Daoy (cell line): Measurements from ENCODE around the gene NEDD4L. TPM values are rescaled to one million over a fixed set of nuclear protein-coding genes. Genes with fewer than 3 reads are reported as not detected.
"Not testable (repeated sequence)": the region's sequence is repeated elsewhere in the genome, so short reads cannot be mapped to it uniquely, and the experiment has no call there.

Source experiments
- DNase-seq: peaks from one replicate; pipeline ENCODE4 v3.0.0-alpha.2; 2015; ENCODE audit warnings: low read depth
- total RNA-seq: library from RNA; depleted of rRNA; stranded (reverse); fragments of >200 nt; shearing (Covaris generic); gene quantifications from 2 replicates; pipeline ENCODE4 v1.2.3, GENCODE V29; 2014

NEDD4L gene
- total RNA-seq, 1 experiment from 2014 or later, result 31.4 TPM

- DNase-seq, result peak; percentile 7
These were observed 219.3 kb downstream of the NEDD4L start for GRCh38 chr18:58263055-58263957.

DNA sequence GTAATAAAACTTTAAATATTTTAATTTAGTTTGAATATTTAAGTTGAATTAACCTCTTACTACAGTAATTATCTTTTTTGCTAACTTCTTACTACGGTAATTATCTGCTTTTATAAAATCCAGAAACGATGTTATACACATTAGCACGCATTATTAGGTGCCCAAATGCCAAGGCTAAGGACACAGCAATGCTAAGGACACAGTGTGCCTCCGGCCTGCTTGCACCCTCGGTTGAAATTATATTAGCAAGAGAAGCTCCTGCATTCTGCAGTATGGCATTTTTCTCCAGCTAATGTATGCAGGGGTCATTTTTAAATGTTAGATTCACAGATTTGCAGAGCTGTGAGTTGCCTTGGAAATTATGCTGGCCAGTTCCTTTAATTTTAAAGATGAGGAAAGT is 220.0 kb downstream of the NEDD4L start:
- no peak for DNase-seq

DNA sequence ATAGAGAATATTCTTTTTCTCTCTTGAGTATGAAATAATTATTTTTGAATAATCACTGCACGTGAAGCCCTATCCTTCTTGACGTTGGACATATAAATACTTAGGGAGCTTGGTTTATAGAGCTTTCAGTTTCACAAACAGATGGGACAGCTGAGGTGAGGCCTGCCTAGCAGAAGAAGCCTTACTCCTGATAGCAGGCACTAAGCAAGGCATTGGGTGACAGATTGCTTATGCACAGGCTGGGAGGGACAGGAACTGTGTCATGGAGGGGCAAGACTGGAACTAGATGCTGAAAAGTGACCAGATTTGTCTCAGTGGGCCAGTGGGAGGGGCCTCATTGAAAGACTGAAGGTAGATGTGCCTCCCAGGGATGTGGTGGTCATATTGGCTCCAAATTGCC is 220.8 kb downstream of the NEDD4L start:
- no peak for DNase-seq

DNA sequence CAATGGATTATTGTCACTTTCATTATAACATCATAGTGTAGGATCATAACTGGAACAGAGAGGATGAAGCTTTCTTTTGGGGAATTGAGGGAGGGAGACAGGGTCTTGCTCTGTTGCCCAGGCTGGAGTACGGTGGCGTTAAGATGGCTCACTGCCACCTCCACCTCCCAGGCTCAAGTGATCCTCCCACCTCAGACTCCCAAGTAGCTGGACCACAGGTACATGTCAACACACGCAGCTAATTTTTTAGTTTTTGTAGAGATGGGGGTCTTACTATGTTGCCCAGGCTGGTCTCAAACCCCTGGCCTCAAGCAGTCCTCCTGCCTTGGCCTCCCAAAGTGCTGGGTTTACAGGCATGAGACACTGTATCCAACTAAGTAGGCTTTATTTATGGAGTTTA is 221.5 kb downstream of the NEDD4L start:
- DNase-seq, result not testable (repeated sequence)

- no peak for DNase-seq
These were observed 222.3 kb downstream of the NEDD4L start for GRCh38 chr18:58266291-58266690.

DNA sequence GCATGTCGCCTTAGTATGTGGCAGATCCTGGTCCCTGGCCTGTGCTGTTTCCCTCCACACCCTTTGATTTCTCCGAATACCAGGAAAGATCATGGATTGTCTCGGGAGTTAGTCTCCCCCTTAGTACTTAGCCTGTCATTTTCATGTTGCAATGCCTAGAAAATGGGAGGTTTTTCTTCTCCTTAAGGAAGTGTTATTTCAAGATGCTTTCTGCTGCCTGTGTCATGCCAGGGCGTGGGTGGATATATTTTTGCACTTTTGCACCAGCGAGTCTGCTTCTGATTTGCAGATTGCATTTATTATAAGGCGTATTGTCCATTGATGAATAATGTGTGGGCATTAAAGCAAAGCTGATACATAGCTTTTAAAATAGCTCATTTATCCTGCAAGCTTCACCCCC is 223.5 kb downstream of the NEDD4L start:
- DNase-seq, result no peak

GRCh38 chr18:58268849-58269248 is 224.8 kb downstream of the NEDD4L start:
- peak; percentile 60 for DNase-seq

DNA sequence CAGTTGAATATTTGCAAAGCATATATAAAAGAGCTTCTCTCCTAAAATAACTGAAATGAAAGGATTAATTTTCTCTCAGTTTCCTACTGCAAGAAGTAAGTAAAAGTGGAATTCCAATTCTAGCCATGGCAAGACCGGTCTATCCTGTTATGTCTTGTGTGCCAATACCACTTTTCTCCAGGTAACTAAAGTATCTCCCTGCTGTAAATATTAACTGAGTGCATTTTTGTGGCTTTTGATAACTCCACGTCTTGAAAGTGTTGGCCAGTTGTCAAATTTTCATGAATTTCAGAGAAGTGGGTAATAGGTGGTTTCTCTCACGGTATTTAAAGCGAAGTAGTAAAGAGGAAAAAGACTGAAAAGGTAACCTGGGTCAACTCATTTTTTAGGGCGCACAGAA is 225.9 kb downstream of the NEDD4L start:
- no peak for DNase-seq

DNA sequence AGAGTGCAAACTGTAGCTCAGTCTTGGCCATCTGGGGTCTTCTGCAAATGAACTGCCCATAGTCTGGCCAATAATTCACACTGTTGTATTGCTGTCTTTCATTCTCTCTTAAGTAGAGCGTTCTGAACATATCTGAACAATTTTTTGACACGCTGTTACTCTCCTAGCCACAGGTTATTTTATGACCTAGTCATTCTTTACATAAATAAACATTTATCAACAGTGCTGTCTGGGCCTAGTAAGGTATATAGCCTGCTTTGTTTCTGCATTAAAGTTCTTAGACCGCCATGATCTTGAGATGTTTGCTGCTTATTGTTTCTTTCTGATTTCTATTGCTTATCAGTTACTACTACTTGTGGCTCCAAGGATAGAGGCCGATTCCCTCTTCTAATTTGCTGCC is 226.4 kb downstream of the NEDD4L start:
- DNase-seq, result no peak

- DNase-seq, result no peak
These were observed 227.7 kb downstream of the NEDD4L start for GRCh38 chr18:58271770-58272169.

DNA sequence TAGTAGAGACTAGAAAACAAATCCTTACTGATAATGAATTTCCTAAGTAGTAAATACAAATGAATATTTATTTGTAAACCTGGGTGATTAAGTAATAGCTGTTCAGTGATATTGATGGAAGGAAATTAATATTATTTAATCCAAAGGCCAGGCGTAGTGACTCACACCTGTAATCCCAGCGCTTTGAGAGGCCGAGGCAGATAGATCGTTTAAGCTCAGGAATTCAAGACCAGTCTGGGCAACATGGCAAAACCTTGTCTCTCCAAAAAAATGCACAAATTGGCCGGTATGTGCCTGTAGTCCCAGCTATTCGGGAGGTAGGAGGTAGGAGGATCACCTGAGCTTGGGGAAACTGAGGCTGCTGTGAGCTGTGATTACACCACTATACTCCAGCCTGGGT is 228.2 kb downstream of the NEDD4L start:
- no peak for DNase-seq

GRCh38 chr18:58272779-58273435 is 228.9 kb downstream of the NEDD4L start:
- no peak for DNase-seq

GRCh38 chr18:58275176-58275575 is 231.2 kb downstream of the NEDD4L start:
- no peak for DNase-seq

GRCh38 chr18:58276789-58277739 is 233.0 kb downstream of the NEDD4L start:
- no peak for DNase-seq

DNA sequence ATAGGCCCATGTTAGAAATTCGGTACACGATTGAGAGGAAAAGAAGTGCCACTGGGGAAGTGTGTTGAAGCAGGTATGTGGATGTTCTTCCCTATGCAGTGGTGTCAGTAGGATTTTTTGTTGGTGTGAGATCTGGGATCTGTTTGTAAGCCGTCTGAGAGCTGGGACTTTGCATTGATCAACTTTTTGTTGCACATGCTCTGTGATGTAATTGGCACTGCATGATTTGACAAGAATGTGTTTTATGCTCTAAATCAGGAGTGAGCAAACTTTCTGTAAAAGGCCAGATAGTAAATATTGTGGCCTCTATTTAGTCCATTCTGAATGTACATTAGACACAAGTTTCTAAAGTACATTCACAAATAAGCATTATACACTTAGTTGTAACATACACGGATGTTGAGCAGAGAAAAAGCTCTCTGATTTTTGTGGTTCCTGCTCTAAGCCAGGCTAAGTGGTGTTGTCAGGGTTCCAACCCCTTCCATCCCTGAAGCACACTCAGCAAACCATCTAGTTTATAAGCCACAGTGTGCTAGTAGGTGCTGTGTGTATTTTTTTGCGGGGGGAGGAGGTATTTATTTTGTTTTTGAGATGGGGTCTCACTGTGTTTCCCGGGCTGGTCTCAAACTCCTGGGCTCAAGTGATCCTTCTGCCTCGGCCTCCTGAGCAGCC is 235.6 kb downstream of the NEDD4L start:
- no peak for DNase-seq

DNA sequence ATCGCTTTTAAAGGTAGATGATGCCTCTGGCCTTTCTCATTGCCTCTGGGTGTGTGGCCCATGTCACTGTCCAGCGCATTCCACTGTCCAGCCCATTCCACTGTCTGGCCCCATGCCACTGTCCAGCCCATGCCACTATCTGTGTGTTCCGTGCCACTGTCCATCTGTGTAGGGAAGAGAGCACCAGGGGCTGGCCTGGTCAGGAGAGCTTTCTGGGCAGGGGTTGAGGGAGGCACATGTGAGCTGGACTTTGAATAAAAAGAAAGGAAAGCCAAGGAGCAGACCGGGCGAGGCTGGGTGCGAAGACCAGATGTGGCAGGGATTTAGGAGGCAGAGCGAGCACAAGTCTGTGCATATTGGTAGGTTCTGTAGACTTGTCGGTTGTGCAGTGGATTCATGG is 236.2 kb downstream of the NEDD4L start:
- no peak for DNase-seq

GRCh38 chr18:58282872-58283271 is 238.8 kb downstream of the NEDD4L start:
- DNase-seq, result not testable (repeated sequence)

DNA sequence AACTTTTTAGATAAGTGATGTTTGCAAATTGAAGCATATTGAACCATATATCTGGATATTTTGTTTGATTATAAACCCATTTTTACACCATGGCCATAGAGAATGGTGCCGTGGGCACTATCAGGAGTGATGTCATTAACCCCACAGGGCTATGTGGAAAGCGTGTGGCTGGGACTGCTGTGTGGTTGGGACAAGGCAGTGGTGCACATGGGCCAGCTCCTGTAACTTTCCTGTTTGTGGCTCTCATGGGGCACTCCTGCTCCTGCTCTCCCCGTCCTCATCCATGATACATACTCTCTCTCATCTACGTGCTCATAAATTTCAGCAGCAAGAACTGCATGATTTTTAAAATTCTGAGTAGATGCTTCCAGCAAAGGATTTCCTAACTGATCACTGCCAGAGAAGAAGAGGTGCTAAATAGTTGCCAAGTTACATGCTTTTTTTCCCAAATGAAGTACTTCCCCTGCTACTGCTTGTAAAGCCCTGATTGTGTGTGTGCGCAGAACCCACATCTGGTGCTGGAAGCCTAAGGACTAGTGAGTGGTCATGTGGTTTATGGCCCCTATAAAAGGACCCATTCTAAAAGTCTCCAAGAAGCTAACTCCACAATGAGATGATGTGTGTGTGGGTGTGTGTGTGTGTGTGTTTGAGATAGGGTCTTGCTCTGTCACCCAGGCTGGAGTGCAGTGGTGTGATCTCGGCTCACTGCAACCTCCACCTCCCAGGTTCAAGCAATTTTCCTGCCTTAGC is 240.8 kb downstream of the NEDD4L start:
- no peak for DNase-seq

GRCh38 chr18:58285449-58286130 is 241.6 kb downstream of the NEDD4L start:
- no peak for DNase-seq
